Astrocyte of the spinal cord (primary cell): Measurements from ENCODE around the gene RASGEF1B.

Experiments used
- DNase-seq: peaks from one replicate; pipeline ENCODE4 v3.0.0; 2011; ENCODE audit warnings: low read depth, low spot score
- H3K4me3 ChIP-seq: 2 replicates; pipeline ENCODE4 v1.5.1; 2011; ENCODE audit warnings: low read depth, mild to moderate bottlenecking, low read length, moderate library complexity
- CTCF ChIP-seq: IDR thresholded peaks from 2 replicates; pipeline ENCODE4 v1.5.1; 2012; ENCODE audit warnings: low read depth, mild to moderate bottlenecking, low read length, inconsistent platforms
- in situ Hi-C: cut with HindIII; loops from 2 replicates; pipeline ENCODE4 v1.10.0; 2017; ENCODE audit warnings: low sequenced_read_pairs

Gene RASGEF1B

DNA sequence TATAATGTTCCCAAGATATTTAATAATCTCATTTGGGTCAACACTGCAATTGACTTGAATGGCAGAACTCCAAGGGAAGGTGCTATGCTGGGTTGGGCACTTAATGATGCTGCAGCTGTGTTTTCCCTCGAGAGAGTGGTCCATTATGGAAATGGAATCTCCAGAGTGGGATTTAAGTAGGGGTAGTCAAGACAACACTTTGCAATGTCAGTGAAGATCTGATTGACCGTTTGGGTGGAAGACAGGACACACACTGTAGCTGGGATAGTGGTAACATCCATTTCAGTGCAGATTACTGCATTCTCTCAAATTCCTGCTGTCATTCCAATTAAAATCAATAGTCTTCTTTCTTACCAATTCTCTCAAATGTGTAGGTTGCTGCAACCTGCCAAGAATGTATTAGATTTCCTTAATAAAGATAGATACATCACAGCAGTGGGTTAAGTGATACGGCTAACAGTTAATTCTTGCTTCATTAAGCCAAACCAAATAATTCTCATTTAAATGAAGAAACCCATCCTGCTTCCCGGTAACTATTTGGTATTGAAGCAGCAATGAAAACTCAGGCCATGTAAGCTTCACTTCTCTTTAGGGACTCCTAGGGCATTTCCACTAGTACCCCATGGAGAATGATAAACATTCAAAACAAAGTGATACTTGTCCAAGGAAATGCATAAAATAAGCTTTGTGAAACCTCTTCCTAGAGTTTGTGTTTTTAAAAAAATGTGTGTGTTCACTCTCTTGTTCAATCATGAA, 40.5 kb upstream of the RASGEF1B start:
- H3K4me3 ChIP-seq = no peak overlapping the region
- in situ Hi-C loops = no loop called here
- no peak for TF ChIP-seq CTCF
- no peak for DNase-seq

DNA sequence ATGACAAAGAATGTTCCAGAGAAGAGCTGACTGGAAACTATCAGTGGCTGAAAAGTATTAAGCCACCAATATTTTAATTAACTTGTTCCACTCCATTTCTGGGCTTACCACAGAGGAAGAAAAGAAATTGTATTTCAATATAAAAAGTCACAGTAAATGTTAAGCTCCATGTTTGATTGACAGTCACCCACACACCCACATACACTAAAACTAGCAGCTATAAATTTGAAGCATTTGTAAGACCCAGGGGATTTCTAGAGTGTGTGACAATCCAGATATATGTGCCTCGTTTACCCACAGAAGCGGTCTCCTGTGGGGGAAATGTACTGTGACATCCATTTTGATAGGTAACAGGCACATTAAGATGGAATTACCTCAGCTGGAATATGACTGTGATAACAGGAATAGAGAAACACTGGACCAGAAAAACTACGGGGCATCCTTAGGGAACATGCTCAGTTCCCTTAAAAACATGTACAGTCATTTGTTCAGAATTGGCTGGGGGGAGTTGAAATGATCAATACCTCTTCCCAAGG, 39.0 kb upstream of the RASGEF1B start:
- no peak overlapping the region for H3K4me3 ChIP-seq
- DNase-seq = no peak
- in situ Hi-C loops = no loop called here
- no peak for TF ChIP-seq CTCF

GRCh38 chr4:81509822-81510221, 38.1 kb upstream of the RASGEF1B start:
- TF ChIP-seq CTCF = no peak
- no peak overlapping the region for H3K4me3 ChIP-seq
- no peak for DNase-seq
- in situ Hi-C loops = no loop called here

GRCh38 chr4:81509191-81509590, 37.5 kb upstream of the RASGEF1B start:
- in situ Hi-C loops = no loop called here
- H3K4me3 ChIP-seq = no peak overlapping the region
- DNase-seq = no peak
- TF ChIP-seq CTCF = no peak

DNA sequence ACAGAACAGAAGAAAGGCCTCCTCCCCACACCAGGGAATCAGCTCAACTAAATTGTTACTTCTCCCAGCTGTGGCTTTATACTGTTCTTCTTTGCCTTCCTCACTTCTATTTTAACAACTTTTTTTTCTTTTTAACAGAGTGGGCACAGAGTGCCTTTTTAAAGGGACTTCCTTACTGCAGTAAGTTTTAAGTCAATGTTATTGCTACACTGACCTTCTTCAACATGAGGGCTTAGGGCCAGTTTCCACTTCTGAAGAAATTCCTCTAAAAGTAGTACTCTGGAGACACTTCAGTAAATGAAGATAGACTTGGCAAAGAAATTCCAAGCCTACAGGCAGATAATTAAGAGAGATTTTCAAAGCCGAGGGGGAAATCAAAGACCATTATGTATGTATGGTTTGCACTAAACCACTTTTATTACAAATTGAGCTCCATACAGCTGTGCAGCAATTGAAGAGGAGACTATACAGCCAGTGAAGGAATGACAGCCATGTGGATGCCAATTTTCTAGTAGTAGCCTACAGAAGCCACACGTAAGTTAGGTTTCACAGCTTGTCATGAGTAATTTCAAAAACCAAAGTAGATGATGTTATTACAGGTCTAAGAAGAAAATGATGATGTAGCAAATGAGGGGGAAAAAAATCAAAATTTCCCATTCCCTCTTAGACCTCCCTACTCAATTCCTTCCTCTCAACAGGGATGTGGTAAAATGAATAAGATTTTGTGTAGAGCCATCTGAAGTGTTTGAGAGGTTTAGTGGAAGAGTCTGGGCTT, 36.9 kb upstream of the RASGEF1B start:
- in situ Hi-C loops = no loop called here
- TF ChIP-seq CTCF = no peak
- no peak for DNase-seq
- no peak overlapping the region for H3K4me3 ChIP-seq

- in situ Hi-C loops = no loop called here
- H3K4me3 ChIP-seq = no peak overlapping the region
- no peak for DNase-seq
- TF ChIP-seq CTCF = no peak
Measured at GRCh38 chr4:81507530-81507929, 35.8 kb upstream of the RASGEF1B start.
